ENCODE data around the gene VCX2.
"Not testable (repeated sequence)": the region's sequence is repeated elsewhere in the genome, so short reads cannot be mapped to it uniquely, and the experiment has no call there.

Gene VCX2

GRCh38 chrX:8125566-8125965 is 45.5 kb downstream of the VCX2 start:
- TF ChIP-seq, protein P1, sequence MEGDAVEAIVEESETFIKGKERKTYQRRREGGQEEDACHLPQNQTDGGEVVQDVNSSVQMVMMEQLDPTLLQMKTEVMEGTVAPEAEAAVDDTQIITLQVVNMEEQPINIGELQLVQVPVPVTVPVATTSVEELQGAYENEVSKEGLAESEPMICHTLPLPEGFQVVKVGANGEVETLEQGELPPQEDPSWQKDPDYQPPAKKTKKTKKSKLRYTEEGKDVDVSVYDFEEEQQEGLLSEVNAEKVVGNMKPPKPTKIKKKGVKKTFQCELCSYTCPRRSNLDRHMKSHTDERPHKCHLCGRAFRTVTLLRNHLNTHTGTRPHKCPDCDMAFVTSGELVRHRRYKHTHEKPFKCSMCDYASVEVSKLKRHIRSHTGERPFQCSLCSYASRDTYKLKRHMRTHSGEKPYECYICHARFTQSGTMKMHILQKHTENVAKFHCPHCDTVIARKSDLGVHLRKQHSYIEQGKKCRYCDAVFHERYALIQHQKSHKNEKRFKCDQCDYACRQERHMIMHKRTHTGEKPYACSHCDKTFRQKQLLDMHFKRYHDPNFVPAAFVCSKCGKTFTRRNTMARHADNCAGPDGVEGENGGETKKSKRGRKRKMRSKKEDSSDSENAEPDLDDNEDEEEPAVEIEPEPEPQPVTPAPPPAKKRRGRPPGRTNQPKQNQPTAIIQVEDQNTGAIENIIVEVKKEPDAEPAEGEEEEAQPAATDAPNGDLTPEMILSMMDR (IDR thresholded peaks at IDR 0.05; ENCODE audit: insufficient read depth, low read depth, low read length, missing control alignments): no peak
- no peak overlapping the region for H3K4me3 ChIP-seq (ENCODE audit: low read length)
- DNase-seq (ENCODE audit: low read depth): no peak

- no peak overlapping the region for H3K4me3 ChIP-seq (ENCODE audit: low read length)
- no peak for DNase-seq (ENCODE audit: low read depth)
- TF ChIP-seq, protein P1 (IDR thresholded peaks at IDR 0.05; ENCODE audit: insufficient read depth, low read depth, low read length, missing control alignments): no peak
Measured at GRCh38 chrX:8122538-8122937, 48.5 kb downstream of the VCX2 start.

DNA sequence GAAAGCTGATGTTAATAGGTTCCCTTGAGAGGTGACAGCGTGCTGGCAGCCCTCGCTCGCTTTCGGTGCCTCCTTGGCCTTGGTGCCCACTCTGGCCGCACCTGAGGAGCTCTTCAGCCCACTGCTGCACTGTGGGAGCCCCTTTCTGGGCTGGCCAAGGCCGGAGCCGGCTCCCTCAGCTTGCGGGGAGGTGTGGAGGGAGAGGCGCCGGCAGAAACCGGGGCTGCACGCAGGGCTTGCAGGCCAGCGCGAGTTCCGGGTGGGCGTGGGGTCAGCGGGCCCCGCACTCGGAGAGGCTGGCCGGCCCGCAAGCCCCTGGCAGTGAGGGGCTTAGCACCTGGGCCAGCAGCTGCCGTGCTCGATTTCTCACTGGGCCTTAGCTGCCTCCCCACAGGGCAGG is 49.7 kb downstream of the VCX2 start:
- not testable (repeated sequence) for DNase-seq (ENCODE audit: low read depth); H3K4me3 ChIP-seq (ENCODE audit: low read length)
